DMS79 (cell line): ENCODE data around the gene BEST4.
"Not testable (repeated sequence)": the region's sequence is repeated elsewhere in the genome, so short reads cannot be mapped to it uniquely, and the experiment has no call there.

ENCODE experiments used
- DNase-seq: peaks from one replicate; lab custom pipeline; 2025; lab: John Stamatoyannopoulos, UW

BEST4 gene

DNA sequence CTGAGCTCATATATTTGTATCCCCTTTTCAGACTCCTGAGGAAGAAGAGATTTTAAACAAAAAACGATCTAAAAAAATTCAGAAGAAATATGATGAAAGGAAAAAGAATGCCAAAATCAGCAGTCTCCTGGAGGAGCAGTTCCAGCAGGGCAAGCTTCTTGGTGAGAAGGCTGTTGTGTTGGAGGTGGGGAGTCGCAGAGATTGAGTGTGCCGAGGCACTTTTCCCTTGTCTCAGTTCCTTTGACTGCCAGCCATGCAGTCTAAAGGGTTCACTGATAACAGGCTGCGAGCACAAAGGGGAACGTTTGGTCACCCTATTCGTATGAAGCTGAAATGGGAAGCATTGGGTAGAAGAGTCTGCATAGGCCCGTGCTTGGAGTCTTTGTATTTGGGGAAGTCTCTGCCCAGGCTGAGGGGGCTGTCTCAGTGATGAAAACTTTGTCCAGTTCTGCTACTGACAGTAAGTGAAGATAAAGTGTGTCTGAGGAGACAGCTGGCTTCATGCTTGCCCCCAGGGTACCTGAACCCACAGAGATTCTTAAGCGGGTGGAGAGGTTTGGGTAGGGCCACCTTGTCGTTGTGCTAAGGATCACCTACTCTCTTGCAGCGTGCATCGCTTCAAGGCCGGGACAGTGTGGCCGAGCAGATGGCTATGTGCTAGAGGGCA is 9.9 kb downstream of the BEST4 start:
- DNase-seq = no peak

DNA sequence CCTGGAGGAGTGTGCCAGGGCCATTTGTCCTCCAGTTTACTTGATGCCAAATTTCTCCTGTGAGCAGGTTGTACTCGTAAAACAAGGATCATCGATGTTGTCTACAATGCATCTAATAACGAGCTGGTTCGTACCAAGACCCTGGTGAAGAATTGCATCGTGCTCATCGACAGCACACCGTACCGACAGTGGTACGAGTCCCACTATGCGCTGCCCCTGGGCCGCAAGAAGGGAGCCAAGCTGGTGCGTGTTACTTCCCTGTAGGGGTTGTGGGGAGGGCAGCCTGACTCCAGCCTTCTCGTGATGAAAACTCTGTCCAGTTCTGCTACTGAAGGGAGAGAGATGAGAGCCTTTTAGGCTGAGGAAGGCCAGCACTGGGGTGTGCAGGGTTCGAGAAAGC is 10.4 kb downstream of the BEST4 start:
- DNase-seq = no peak

GRCh38 chr1:44776730-44777068 is 11.3 kb downstream of the BEST4 start:
- no peak for DNase-seq

DNA sequence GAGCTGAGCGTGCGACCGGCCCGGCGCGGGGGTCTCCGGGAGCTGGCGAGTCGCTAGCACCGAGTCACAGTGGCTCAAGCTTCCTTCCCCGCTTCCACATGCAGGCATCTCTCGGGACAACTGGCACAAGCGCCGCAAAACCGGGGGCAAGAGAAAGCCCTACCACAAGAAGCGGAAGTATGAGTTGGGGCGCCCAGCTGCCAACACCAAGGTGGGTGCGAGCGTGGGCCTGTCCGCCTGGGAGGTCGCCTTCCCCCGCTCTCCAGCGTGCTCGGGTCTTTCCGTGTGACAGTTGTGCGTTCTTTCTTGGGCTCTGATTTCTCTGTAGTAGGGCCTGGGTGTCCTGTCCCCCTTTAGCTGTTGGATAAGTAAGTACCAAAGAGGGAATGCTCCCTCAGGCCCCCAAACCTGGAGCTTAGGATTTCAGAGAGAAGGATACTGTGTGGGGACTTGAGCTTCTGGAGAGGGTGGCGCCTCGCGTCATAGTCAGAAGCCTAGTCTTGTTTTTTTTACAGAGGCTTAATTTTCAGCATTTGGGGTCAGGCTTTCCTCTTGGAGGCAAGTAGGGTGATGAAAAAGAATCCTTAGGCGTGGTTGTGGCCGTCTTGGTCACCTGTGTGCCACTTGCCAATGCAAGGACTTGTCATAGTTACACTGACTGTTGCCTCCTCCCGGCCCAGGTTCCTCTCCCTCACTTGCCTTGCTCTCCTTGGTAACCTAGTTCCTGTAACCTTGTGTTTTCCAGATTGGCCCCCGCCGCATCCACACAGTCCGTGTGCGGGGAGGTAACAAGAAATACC is 11.8 kb downstream of the BEST4 start:
- no peak for DNase-seq

DNA sequence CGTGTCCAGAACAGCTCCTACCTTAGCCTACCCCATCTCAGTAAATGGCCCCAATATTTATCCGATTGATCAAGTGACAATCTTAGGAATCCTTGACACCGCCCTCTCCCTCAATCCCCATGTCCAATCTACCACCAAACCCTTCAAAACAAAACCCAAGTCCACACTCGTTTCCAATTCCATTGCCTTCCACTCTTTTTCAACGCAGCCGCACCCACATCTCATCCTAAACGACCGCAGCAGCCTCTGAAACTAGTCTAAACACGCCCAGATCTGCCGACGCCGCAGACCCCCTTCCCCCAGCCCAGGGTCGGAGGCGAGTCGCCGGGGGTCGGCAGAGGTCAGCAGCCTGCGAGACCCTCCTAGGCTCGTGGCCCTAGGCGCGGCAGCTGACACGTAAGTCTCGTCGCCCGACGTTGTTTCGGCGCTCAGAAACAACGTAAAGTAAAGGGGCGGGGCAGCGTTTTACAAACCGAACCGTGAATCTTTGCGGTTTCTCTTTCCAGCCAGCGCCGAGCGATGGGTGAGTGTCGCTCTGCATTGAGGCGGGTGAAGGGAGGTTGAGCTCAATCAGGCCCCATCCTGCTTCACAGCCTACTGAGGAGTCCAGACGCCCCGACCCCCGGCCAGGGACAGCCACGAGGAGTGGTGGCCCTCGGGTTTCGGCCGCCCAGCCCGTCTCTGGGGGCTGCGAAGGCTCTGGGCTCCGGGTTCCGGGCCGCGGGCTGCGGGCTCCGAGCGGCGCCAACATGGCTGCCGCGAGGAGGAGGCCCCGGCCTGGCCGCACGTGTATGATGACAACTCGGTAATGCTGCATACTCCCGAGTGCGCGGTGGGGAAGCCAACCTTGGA is 12.7 kb downstream of the BEST4 start, which contains the start of gene RPS8:
Gene RPS8 (plus strand): TSS at position 463 of the 852 bp plus-strand sequence. CDS start 57 bp downstream, at position 520.
- DNase-seq = peak; percentile 94

DNA sequence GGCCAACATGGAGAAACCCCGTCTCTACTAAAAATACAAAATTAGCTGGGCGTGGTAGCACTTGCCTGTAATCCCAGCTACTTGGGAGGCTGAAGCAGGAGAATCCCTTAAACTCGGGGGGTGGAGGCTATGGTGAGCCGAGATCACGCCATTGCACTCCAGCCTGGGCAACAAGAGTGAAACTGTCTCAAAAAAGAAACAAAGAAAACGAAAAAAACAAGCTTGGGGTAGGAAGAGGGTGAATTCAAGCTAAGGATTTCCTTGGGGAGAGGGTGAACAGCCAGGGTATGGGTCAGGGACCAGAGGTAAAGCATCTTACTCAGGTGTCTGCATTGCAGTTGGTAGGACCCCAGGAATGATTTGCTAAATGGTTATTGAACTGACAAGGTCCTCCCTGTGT is 21.5 kb downstream of the BEST4 start:
- DNase-seq = not testable (repeated sequence)

DNA sequence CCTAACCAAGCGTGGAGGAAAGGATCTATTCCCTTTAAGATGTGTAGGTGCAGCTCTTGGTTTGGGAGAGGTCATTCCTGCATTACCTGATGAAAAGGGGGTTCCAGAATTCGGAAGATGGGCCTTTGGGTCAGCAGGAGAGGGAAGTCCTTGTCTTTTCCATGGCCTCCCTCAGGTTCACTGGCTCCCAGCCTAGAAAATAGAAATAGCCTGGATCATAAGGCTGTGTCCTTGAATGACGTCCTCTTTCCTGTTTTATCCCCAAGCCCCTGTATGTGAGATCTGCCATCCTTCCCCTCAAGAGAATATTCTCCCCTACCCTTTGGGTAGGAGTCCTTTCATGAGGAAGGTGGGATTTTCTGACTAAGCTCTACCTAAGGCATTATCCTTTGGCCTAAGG is 27.1 kb downstream of the BEST4 start:
- no peak for DNase-seq

- no peak for DNase-seq
These were observed 28.9 kb downstream of the BEST4 start for GRCh38 chr1:44759077-44759476.

DNA sequence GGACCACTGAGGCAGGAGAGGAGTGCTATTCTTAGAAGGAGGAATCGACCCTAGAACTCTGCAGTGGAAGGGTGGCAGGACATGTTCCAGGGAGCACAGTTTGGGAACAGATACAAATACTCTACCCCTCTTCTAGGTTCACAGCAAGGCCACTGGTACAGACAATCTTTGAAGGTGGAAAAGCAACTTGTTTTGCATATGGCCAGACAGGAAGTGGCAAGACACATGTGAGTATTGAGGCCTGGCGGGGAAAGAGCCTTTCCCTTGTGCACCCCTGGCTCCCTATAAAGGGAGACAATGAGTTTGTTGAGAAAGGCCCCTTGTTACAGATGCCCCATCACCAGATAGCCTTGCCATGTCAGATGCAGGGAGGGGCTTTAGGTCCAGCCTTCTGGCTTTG is 30.6 kb downstream of the BEST4 start:
- no peak for DNase-seq

DNA sequence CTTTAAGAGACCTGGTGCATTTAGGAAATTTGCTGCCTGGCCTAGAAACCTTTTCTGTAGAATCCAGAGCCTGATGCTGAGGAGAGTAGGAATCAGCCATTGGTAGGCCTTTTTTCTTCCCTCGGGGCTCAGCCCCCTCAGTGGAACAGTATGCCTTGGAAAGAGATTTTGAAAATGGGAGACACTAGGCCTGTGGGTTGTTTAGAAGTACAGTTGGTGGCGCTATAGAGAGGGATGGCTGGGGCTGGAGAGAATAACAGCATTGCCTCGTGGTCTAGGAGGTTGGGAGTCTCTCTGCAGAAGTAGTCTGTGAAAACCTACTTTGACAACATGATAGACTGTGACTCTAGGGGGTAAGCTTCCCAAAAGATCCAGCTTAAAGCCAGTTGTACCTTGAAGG is 40.1 kb downstream of the BEST4 start:
- no peak for DNase-seq

DNA sequence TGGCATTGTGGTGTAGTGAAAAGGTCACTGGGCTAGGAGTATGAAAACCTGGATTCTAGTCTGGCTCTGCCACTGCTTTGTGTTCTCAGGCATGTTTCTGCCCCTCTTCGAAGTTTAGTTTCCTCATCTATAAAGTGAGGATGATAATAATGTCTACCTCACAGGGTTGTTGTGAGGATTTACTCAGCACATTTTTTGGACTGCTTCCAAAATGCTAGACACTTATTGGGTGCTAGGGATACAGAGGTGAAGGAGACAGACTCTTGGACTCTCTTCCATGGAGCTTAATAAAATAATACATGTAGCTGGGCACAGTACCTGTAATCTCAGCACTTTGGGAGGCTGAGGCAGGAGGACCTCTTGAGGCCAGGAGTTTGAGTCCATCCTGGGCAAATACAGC is 44.8 kb downstream of the BEST4 start:
- DNase-seq = no peak

DNA sequence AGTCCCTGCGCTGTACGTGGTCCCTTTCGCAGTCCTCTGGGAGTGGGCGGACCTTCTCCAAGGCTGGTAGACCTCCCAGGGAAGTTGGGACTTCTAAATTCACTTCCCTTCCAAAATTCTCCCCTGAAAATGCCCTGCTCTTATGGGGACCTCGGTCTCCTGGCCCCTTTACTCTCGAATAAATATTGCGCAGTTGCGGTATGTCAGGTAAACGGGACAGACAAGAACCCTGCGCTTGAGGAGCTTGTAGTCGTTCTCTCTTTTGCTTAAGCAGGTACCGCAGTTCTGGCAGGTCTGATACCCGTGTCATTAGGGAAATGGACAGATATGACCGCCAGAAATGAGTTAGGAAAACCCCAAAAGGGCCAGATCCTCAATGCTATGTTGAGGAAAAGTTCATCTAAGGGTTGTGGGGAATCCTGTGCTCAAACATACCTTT is 47.8 kb downstream of the BEST4 start:
- no peak for DNase-seq

DNA sequence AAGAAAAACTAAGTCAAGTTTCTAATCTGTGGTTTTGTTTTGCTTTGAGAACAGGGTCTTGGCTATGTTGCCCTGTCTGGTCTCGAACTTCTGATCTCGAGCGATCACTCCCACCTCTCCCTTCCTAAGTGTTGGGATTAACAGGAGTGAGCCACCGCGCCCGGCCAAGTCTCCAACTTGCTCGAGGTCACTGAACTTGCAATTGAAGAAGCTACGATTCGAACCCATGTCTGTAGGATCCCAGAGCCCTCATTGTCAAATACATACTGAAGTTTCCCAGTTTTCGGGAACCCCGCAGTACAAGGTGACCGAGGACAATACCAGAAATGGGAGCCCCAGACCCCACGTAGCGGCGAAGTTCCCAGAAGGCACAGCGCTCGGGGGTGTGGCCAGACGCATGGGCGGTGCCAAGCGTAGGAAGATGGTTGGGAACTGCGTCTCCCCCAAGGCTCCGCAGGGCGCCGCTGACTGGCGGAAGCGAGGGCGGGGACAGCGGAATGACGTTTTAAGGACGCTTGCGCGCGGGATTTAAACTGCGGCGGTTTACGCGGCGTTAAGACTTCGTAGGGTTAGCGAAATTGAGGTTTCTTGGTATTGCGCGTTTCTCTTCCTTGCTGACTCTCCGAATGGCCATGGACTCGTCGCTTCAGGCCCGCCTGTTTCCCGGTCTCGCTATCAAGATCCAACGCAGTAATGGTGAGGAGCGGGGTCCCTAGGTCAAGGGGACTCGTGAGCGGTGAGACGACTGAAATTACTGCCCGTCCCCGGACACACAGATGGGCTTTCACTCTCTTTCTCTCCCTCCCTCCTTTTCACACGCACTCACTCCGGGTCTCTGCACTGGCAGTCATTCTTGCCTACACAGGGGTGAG is 48.4 kb downstream of the BEST4 start, which contains the start of gene KIF2C:
Gene KIF2C (plus strand): TSS at position 531 of the 872 bp plus-strand sequence. CDS start 96 bp downstream, at position 627.
- peak; percentile 97 for DNase-seq

DNA sequence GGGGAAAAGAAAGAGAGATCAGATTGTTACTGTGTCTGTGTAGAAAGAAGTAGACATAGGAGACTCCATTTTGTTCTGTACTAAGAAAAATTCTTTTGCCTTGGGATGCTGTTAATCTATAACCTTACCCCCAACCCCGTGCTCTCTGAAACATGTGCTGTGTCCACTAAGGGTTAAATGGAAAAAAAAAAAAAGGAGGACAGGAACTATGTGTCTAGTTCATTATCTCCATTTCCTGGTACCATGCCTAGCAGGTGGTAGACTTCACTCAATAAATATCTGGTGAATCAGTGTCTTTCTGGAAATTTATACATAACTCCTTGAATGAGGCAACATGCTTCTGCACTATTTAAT is 49.0 kb downstream of the BEST4 start:
- not testable (repeated sequence) for DNase-seq

- no peak for DNase-seq
These were observed 52.0 kb downstream of the BEST4 start for GRCh38 chr1:44735992-44736391.

GRCh38 chr1:44733784-44734183 is 54.2 kb downstream of the BEST4 start:
- DNase-seq = no peak
